Peyer's patch (tissue), 4 donors: ENCODE data around the gene RHOT1.
"Not testable (repeated sequence)": the region's sequence is repeated elsewhere in the genome, so short reads cannot be mapped to it uniquely, and the experiment has no call there.

ENCODE experiments used
- CTCF ChIP-seq, 6 experiments: fragments of 450-650 bp in 4 of 6; fragments of 200-600 bp in 2 of 6; sonication (generic) in 1 of 6; IDR thresholded peaks; one replicate each; pipeline ENCODE4 v1.5.1; 2017 to 2019; ENCODE audit warnings: antibody characterized with exemption in 6 of 6, mild to moderate bottlenecking in 3 of 6, moderate library complexity in 1 of 6
- POLR2A ChIP-seq, 2 donors: fragments of 450-650 bp; IDR thresholded peaks; one replicate each; pipeline ENCODE4 v1.5.1; 2017; ENCODE audit warnings: antibody characterized with exemption in 2 of 2, mild to moderate bottlenecking in 2 of 2, moderate library complexity in 2 of 2

- TF ChIP-seq POLR2A, CTCF (IDR thresholded peaks at IDR 0.05): not testable (repeated sequence)
Observed at GRCh38 chr17:32139504-32139903, 2.8 kb upstream of the RHOT1 start.
